ENCODE measurements around the gene CD27.

- TF ChIP-seq MYC (IDR thresholded peaks at IDR 0.05; ENCODE audit: low read depth, low read length) (no peak), MYC (CRISPR knock-in tag; IDR thresholded peaks at IDR 0.05; ENCODE audit: borderline replicate concordance, low read depth) (no peak), ZBTB40 (IDR thresholded peaks at IDR 0.05) (no peak), ZBTB40 (CRISPR knock-in tag; IDR thresholded peaks at IDR 0.05) (no peak), BACH1 (tag; IDR thresholded peaks at IDR 0.05) (no peak), BRCA1 (IDR thresholded peaks at IDR 0.05) (no peak), BRCA1 (CRISPR knock-in tag; IDR thresholded peaks at IDR 0.05) (no peak), OTX1 (CRISPR knock-in tag; IDR thresholded peaks at IDR 0.05) (no peak), HMGN3 (IDR thresholded peaks at IDR 0.05; ENCODE audit: borderline replicate concordance, extremely low read depth, insufficient read length, low read depth, low read length) (no peak), SP1 (CRISPR knock-in tag; IDR thresholded peaks at IDR 0.05) (no peak), NR2F6 (CRISPR knock-in tag; IDR thresholded peaks at IDR 0.05) (no peak), NR2C2 (CRISPR knock-in tag; IDR thresholded peaks at IDR 0.05) (no peak), NR2C2 (tag; IDR thresholded peaks at IDR 0.05) (no peak), CTCF (IDR thresholded peaks at IDR 0.05 in 2 of 3, conservative IDR thresholded peaks at IDR 0.05 in 1 of 3; ENCODE audit: insufficient read depth in 2 of 3, low read depth in 1 of 3, low read length in 3 of 3) (no peak), TCF7 (IDR thresholded peaks at IDR 0.05; ENCODE audit: borderline replicate concordance) (no peak), CHCHD3 (CRISPR knock-in tag; IDR thresholded peaks at IDR 0.05) (no peak), TAF1 (IDR thresholded peaks at IDR 0.05; ENCODE audit: control insufficient read depth, extremely low read depth, insufficient read depth, low read length, severe bottlenecking) (no peak), FOXJ3 (CRISPR knock-in tag; IDR thresholded peaks at IDR 0.05) (no peak)
Measured at GRCh38 chr12:6396031-6396430, 48.7 kb upstream of the CD27 start.

All from K562 (cell line).